ENCODE data around the gene TNFAIP8L1.

The TNFAIP8L1 gene

DNA sequence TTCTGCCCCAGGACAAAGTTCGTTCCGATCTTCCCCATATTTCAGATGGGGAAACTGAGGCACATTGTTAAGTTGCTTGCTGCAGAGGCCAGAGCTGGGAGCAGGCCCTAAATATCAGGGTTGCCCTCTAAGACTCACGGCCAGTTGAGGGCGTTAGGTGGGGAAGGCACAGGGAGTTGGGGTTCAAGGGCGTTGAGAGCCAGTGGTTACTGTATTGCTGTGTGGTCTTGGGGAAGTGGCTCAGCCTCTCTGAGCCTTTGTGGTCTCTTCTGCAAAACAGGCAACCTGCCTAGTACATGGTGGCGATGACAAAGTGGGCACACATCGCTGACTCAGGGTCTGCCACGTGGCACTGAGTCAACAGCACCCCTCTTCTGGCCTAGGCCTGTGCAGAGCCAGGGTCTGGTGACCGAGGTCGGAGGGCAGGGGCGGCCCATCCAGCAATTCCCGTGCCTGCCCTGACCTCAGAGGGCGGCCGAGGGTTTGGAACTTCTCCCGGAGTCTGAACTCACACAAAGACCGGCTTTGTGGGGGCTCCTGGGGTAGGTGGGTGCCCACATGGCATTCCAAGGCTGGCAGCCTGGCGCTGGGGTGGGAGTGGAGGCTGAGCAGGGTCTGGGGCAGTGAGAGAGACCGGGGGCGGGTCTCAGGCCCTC is 10.2 kb downstream of the TNFAIP8L1 start:
- no peak for DNase-seq (ENCODE audit: low read depth, low spot score)

DNA sequence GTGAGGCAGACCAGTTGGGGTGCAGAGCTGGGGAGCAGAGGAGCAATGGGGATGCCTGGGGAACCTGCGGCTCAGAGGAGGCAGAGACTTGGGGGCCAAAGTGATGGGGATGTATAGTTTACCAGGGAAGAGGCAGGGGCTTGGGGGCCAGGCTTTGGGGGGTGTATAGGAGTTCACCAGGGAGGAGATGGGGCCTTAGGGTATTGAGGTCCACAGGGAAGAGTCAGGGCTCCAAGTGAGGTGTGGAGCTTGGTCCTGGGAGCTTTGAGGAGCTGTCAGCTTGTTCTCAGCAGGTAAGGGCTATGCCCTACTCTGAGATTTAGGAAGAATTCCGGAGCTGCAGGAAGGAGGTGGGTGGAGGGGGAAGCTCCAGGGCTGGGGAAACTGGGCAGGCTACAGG is 10.8 kb downstream of the TNFAIP8L1 start:
- DNase-seq (ENCODE audit: low read depth, low spot score) = no peak

- no peak for DNase-seq (ENCODE audit: low read depth, low spot score)
These were observed 12.8 kb downstream of the TNFAIP8L1 start for GRCh38 chr19:4652075-4652474.

DNA sequence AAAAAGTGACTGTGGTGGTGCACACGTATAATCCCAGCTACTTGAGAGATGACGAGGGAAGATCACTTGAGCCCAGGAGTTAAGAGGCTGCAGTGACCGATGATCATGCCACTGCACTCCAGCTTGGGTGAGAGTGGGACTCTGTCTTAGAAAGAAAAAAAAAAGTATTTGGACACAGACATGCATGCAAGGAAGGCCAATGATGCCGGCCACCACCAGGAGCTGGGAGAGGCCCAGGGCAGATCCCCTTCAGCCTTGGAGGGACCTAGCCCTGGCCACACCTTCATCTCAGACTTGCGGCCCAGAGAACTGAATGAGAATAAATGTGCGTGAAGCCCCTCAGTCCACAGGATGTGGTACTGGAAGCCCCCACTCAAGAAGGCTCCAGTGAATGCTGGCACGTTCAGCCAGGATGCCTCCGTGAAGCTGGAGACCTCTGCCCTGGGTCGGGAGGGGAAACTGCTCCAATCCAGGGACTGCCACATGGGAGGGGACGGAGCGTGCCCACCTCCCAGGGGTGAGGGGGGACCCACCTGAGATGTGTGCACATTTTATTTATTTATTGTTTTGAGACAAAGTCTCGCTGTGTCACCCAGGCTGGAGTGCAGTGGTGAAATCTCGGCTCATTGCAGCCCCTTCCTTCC is 14.6 kb downstream of the TNFAIP8L1 start:
- DNase-seq (ENCODE audit: low read depth, low spot score) = no peak

DNA sequence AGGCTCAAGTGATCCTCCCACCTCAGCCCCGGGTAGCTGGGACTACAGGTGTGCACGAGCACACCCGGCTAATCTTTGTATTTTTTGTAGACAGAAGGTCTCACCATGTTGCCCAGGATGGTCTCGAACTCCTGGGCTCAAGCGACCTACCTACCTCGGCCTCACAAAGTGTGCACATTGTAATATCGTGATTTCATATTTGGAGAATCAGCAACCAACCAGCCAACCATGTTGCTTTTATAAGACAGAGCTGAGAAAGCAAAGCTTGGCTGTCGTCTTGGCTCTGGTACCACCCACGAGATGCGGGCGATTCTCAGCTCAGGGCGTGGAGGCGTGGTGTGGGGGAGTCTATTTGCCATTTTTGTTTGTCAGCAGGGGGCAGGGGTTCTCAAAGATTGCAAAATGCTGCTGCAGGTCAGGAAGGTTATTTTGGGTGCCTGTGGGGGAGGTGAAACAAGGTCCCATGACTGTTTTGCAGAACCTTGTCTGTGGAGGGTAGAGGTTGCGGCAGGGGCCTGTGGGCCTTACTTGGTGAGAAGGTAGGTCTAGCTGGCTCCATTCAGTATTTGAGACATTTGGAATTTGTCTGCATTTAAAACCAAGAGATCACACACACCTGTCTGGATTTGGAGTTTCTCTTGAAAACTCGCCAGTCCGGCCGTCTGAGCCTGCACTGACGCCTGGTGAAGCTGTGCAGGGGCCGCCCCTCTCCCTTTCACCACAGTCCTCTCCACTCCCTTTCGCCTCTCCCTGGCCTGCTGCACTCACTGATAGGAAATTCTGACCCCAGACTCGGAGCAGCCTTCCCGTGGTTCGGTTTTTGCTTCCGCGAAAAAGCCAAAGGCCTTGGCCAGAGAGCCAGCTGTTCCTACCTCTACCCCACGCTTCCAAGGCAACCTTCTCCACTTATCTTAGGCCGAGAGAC is 15.4 kb downstream of the TNFAIP8L1 start:
- DNase-seq (ENCODE audit: low read depth, low spot score) = no peak

- DNase-seq (ENCODE audit: low read depth, low spot score) = no peak
These were observed 16.8 kb downstream of the TNFAIP8L1 start for GRCh38 chr19:4656102-4656501.

- DNase-seq (ENCODE audit: low read depth, low spot score) = no peak
These were observed 17.9 kb downstream of the TNFAIP8L1 start for GRCh38 chr19:4657262-4657661.

- DNase-seq (ENCODE audit: low read depth, low spot score) = no peak
These were observed 18.5 kb downstream of the TNFAIP8L1 start for GRCh38 chr19:4657835-4658234.

DNA sequence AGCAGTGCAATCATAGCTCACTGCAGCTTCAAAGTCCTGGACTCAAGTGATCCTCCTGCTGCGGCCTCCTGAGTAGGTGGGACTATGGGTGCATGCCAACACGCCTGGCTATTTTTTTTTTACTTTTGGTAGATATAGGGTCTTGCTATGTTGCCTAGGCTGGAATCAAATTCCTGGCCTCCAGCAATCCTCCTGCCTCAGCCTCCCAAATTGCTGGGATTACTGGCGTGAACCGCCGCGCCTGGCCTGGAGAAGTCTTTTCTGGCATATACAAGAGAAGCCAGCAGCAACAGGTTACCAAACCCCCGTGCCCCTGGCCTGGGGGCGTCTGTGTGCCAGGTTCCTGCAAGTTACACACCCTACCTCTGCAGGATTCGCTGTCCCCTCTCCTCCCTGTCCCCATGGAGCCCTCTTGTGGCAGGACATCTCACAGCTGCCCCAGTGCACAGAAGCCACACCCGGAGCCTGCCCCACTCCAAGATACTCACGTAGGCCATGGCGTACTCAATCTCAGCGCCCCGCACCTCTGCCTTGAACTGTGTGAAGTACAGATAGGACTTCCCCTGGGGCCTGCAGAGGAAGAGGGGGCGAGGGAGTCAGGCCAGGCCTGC is 21.0 kb downstream of the TNFAIP8L1 start:
- no peak for DNase-seq (ENCODE audit: low read depth, low spot score)

- DNase-seq (ENCODE audit: low read depth, low spot score) = no peak
These were observed 21.7 kb downstream of the TNFAIP8L1 start for GRCh38 chr19:4660993-4661392.

DNA sequence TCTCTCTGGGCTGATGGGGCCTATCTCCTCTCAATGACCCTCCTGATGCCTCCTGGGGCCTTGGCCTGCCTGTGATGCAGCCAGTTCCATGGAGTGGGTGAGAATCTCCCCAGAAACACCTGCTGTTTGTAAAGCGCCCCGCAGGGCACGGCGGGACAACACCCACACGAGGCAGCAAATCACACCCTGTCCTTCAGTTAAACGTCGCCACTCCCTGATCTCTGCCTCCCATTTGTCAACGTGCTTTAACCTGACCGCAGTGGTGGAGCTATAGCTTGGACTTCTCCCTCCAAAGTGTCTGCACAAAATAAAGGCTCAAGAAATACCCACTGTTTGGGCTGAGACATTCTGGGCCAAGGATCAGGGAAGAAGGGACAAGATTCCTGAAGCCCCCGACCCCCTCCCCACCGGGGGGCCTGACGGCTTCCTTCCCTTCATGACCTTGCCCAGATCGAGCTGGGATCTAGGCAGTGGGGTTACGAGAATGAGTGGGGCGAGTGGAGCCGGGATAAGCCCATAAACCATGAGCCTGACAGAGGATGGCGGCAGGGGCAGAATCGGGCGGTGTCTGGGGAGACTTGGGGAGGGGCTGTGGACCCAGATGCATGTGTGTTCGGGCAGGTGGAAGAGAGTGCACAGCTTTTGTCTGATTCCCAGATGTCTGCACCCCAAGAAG is 22.8 kb downstream of the TNFAIP8L1 start:
- DNase-seq (ENCODE audit: low read depth, low spot score) = no peak

- DNase-seq (ENCODE audit: low read depth, low spot score) = no peak
These were observed 23.5 kb downstream of the TNFAIP8L1 start for GRCh38 chr19:4662812-4663211.

DNA sequence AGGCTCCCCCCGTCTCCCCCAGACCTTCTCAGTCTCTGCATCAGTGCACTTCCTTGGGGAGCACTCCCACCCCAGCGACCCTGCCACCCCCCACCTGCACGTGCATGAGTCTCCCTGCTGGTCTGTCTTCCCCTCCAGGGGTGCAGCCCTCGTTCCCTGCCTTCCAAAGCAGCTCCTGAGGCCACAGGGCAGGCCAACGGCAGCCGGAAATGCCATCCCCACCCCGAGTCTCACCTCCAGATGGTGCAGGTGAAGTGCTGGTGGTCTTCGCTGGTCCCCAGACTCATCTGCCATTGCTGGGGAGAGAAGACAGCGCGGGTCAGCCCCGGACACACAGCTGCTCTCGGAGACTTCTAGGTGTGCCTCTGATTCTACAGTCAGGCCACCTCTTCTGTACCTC is 25.3 kb downstream of the TNFAIP8L1 start:
- no peak for DNase-seq (ENCODE audit: low read depth, low spot score)

DNA sequence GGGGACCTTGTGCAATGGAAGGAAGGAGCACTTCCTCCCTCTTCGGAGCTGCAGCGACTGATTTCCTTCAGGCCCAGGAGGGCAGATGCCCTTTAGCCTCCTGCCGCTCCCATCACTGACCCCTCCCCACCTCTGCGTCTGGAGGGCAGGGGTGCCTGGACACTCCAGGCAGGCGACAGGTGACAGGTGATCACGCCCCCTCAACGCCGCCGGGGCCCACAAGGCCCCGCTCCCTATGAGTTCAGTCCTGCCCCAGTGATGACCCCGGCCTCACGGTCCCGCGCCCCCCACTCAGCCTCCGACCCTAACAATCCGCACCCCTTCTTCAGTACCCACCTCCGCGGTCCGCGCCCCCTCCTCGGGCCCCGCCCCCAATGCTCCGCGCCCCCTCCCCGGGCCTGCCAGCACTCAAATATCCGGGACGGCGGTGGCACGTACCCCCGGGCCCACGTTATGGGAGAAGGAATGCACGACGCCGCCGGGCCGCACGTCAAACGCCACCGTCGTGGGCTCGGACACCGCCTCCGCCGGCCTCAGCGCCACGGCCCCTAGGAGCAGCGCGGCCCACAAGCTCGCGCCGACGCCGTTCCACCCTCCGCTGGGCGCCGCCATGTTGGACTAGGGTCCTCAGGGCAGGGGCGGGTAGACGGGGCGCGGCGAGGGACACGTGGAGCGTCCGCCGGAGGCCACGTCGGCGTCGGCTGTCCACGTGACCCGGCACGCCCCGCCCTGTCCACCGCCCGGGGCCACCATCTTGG is 30.6 kb downstream of the TNFAIP8L1 start, which contains the start of gene MYDGF:
TSS of gene MYDGF (minus strand) at position 620 of the 758 bp plus-strand sequence. CDS start at position 612, 8 bp downstream.
- no peak for DNase-seq (ENCODE audit: low read depth, low spot score)

DNA sequence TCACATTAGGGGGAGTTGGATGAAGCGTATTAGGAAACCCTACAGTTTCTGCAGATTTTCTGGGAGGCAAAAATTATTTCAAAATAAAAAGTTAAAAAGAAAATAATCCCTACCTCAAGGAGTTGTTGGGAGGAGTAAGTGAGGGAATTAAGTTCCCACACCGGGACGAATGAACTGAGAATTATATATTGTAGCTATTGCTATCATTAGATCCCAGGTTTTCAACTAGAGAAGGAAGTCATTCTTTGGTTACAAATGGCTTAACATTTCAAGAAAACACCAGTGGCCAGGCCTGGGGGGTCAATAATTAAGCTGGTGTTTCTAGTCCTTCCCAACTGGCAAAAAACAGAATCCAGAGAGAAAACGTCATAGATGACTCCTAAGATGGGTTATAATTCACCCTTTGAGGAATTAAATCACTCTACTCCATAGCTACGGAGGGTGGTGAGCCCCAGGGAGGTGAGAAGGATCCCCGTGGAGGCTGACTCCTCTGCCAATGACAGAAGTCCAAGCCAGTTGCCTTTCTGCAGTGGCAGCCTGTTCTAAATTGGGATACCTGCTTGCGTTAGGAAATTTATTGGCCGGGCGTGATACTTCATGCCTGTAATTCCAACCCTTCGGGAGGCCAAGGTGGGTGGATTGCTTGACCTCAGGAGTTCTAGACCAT is 32.0 kb downstream of the TNFAIP8L1 start:
- no peak for DNase-seq (ENCODE audit: low read depth, low spot score)

- no peak for DNase-seq (ENCODE audit: low read depth, low spot score)
These were observed 33.9 kb downstream of the TNFAIP8L1 start for GRCh38 chr19:4673216-4673615.

DNA sequence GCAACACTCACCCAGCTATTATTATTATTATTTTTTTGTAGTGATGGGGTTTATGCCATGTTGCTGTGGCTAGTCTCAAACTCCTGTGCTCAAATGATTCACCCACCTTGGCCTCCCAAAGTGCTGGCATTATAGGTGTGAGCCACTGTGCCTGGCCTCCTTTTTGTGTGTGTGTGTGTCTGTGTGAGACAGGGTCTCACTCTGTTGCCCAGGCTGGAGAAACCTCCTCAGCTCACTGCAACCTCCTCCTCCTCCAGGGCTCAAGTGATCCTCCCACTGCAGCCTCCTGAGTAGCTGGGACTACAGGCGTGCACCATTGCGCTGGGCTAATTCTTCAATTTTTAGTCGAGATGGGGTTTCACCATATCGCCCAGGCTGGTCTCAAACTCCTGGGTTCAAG is 34.4 kb downstream of the TNFAIP8L1 start:
- DNase-seq (ENCODE audit: low read depth, low spot score) = no peak

DNA sequence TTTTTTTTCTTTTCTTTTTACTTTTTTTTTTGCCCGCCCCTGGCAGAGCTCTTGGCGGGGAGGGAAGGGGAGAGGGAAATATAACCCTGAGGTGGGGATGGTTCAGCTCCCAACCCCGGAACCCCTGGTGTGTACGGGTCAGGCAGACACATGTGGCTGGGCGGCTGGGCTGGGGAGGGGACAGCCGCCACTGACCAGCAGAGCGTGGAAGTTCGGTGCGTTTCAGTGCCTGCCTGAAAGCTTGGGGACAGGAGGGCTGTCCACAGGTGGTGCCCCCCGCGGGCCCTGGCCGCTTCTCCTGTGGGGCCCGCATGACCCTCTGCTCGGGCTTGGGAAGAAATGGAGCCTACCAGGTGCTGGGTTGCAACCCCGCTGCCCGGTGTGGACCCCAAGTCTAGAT is 36.0 kb downstream of the TNFAIP8L1 start:
- no peak for DNase-seq (ENCODE audit: low read depth, low spot score)

- DNase-seq (ENCODE audit: low read depth, low spot score) = no peak
These were observed 37.8 kb downstream of the TNFAIP8L1 start for GRCh38 chr19:4676955-4677731.

Measured in brain pericyte (primary cell).